ENCODE measurements around the gene ZNF610. TPM values are rescaled to one million over a fixed set of nuclear protein-coding genes. Genes with fewer than 3 reads are reported as not detected.

Gene ZNF610
- total RNA-seq, 1 experiment from 2014 or later: 0.29 TPM

GRCh38 chr19:52297601-52298364 lies 38.3 kb upstream of the ZNF610 start:
- Histone ChIP-seq H3K36me3 (ENCODE audit: low read depth, low read length) (peaks cover 42% of the 10 kb centered on the region), H3F3A (ENCODE audit: low read length, unreplicated experiment) (no peaks in the 10 kb centered on the region), H3K9ac (ENCODE audit: low read length) (peak overlapping the region; percentile 90), H3K4me3 (ENCODE audit: low read length) (peak overlapping the region; percentile 82), H3K9me2 (replicated peaks; ENCODE audit: low read length) (no peaks in the 10 kb centered on the region), H3K4me2 (ENCODE audit: low read length) (peak overlapping the region; percentile 84), H2AFZ (ENCODE audit: low read length) (peak overlapping the region; percentile 95), H4K20me1 (ENCODE audit: low read length) (no peaks in the 10 kb centered on the region), H3K9me3 (ENCODE audit: low read length) (peaks cover 32% of the 10 kb centered on the region), H3K4me1 (ENCODE audit: insufficient read depth, low read length) (peaks cover 5% of the 10 kb centered on the region; the same call in 1 of the 2 replicates), H3K27me3 (ENCODE audit: low read length) (no peaks in the 10 kb centered on the region), H3K27ac (ENCODE audit: low read length) (peak overlapping the region; percentile 61), H3K79me2 (ENCODE audit: low read length) (peaks cover 9% of the 10 kb centered on the region)
- no peak for DNase-seq
- intact Hi-C loops (cut with micrococcal nuclease): loop anchor here (1.0 kb wide), 1 partner anchor 28 kb away; the partner anchor contains the start of gene ZNF766
- ChIA-PET POLR2A (ENCODE audit: unreplicated experiment) (no interaction called here), CTCF (no interaction called here)
- TF ChIP-seq EZH2phosphoT487 (IDR thresholded peaks at IDR 0.05; ENCODE audit: borderline replicate concordance, low read length): no peak
- no peak for ATAC-seq
- no TSS peak for BruUV-seq (replicated peaks)

DNA sequence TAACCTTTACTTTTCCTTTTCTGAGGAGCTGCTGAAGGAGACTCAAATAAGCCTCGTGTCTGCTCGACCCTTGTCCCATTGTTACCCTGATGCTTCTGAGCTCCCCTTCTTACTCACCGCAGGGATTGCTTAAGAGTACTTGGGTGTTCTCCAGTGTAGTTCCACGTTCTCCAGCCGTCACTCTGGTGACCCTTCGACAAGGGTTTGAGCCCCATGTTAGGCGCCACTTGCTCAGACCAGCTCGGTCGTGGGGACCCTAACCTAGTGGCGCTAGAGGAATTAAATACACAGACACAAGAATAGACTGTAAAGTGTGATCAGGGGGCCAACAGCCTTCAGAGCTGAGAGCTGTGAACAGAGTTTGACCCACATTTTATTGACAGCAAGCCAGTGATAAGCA lies 28.8 kb upstream of the ZNF610 start:
- ChIA-PET CTCF (no interaction called here), POLR2A (ENCODE audit: unreplicated experiment) (interaction anchor here (0.6 kb wide), 1 partner anchor 24 kb away, joined by 7 read pairs; no protein-coding TSS in a partner anchor)
- Histone ChIP-seq H3K36me3 (ENCODE audit: low read depth, low read length) (peaks cover 89% of the 10 kb centered on the region), H2AFZ (ENCODE audit: low read length) (no peak overlapping the region), H3K27ac (ENCODE audit: low read length) (no peak overlapping the region), H3K9me2 (replicated peaks; ENCODE audit: low read length) (no peaks in the 10 kb centered on the region), H3K9ac (ENCODE audit: low read length) (no peak overlapping the region), H3K9me3 (ENCODE audit: low read length) (peaks cover 67% of the 10 kb centered on the region), H3K79me2 (ENCODE audit: low read length) (no peaks in the 10 kb centered on the region), H3K4me2 (ENCODE audit: low read length) (no peak overlapping the region), H3F3A (ENCODE audit: low read length, unreplicated experiment) (no peaks in the 10 kb centered on the region), H3K27me3 (ENCODE audit: low read length) (no peaks in the 10 kb centered on the region), H4K20me1 (ENCODE audit: low read length) (no peaks in the 10 kb centered on the region), H3K4me3 (ENCODE audit: low read length) (no peak overlapping the region; the same call in 1 of the 2 replicates), H3K4me1 (ENCODE audit: insufficient read depth, low read length) (no peaks in the 10 kb centered on the region)
- ATAC-seq (no peak), DNase-seq (no peak)
- BruUV-seq (replicated peaks): no TSS peak
- intact Hi-C loops (cut with micrococcal nuclease): no loop called here
- TF ChIP-seq, protein P1, sequence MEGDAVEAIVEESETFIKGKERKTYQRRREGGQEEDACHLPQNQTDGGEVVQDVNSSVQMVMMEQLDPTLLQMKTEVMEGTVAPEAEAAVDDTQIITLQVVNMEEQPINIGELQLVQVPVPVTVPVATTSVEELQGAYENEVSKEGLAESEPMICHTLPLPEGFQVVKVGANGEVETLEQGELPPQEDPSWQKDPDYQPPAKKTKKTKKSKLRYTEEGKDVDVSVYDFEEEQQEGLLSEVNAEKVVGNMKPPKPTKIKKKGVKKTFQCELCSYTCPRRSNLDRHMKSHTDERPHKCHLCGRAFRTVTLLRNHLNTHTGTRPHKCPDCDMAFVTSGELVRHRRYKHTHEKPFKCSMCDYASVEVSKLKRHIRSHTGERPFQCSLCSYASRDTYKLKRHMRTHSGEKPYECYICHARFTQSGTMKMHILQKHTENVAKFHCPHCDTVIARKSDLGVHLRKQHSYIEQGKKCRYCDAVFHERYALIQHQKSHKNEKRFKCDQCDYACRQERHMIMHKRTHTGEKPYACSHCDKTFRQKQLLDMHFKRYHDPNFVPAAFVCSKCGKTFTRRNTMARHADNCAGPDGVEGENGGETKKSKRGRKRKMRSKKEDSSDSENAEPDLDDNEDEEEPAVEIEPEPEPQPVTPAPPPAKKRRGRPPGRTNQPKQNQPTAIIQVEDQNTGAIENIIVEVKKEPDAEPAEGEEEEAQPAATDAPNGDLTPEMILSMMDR (conservative IDR thresholded peaks at IDR 0.05; ENCODE audit: low read depth, low read length): no peak
- no peak for TF ChIP-seq EZH2phosphoT487 (IDR thresholded peaks at IDR 0.05; ENCODE audit: borderline replicate concordance, low read length)
- no peak for TF ChIP-seq EZH2 (IDR thresholded peaks at IDR 0.05; ENCODE audit: low read length, unreplicated experiment)

- Histone ChIP-seq H3K4me1 (ENCODE audit: insufficient read depth, low read length) (no peaks in the 10 kb centered on the region), H3K9me2 (replicated peaks; ENCODE audit: low read length) (no peaks in the 10 kb centered on the region), H3F3A (ENCODE audit: low read length, unreplicated experiment) (no peaks in the 10 kb centered on the region), H4K20me1 (ENCODE audit: low read length) (no peaks in the 10 kb centered on the region), H3K36me3 (ENCODE audit: low read depth, low read length) (peaks cover 82% of the 10 kb centered on the region), H3K4me2 (ENCODE audit: low read length) (no peak overlapping the region), H3K9me3 (ENCODE audit: low read length) (peaks cover 73% of the 10 kb centered on the region), H3K27ac (ENCODE audit: low read length) (no peak overlapping the region), H3K4me3 (ENCODE audit: low read length) (no peak overlapping the region; the same call in 1 of the 2 replicates), H3K79me2 (ENCODE audit: low read length) (no peaks in the 10 kb centered on the region), H3K9ac (ENCODE audit: low read length) (no peak overlapping the region), H3K27me3 (ENCODE audit: low read length) (no peaks in the 10 kb centered on the region), H2AFZ (ENCODE audit: low read length) (no peak overlapping the region)
- CTCF ChIA-PET: no interaction called here
- no peak for DNase-seq
- no peak for TF ChIP-seq EZH2phosphoT487 (IDR thresholded peaks at IDR 0.05; ENCODE audit: borderline replicate concordance, low read length)
- no peak for TF ChIP-seq EZH2 (IDR thresholded peaks at IDR 0.05; ENCODE audit: low read length, unreplicated experiment)
- TF ChIP-seq, protein P1 (conservative IDR thresholded peaks at IDR 0.05; ENCODE audit: low read depth, low read length): no peak
- intact Hi-C loops (cut with micrococcal nuclease): no loop called here
- ATAC-seq: no peak
- POLR2A ChIA-PET (ENCODE audit: unreplicated experiment): no interaction called here
- no TSS peak for BruUV-seq (replicated peaks)
Measured at GRCh38 chr19:52322429-52322828, 13.6 kb upstream of the ZNF610 start.
